Psoas muscle (tissue), 8 donors: ENCODE measurements around the gene GNB4. TPM values are rescaled to one million over a fixed set of nuclear protein-coding genes. Genes with fewer than 3 reads are reported as not detected.
A peak's percentile ranks its signal among the peaks of the same experiment; 100 is the strongest.

Experiments
- ATAC-seq, 4 donors: fragments of 200-7000 bp; cut with Tn5 transposase; one replicate each; pipeline ENCODE4 v1.9.1; 2020; ENCODE audit warnings: moderate library complexity in 3 of 4, mild to moderate bottlenecking in 2 of 4
- DNase-seq, 2 donors: peaks; one replicate each; pipeline ENCODE4 v3.0.0-alpha.2; 2020
- H3K27ac ChIP-seq: fragments of 200-600 bp; one replicate; pipeline ENCODE4 v1.8.0; 2022
- H3K27me3 ChIP-seq, 3 donors: fragments of 200-600 bp in 1 of 3; one replicate each; pipeline versions ENCODE4 v1.6.1 to v1.8.0; 2013 to 2022; ENCODE audit warnings: low read length in 2 of 3, mild to moderate bottlenecking in 2 of 3, moderate library complexity in 1 of 3; ENCODE audit not compliant: insufficient read depth in 3 of 3
- H3K36me3 ChIP-seq, 2 donors: fragments of 200-600 bp in 1 of 2; one replicate each; pipeline versions ENCODE4 v1.6.1 to v1.8.0; 2013 to 2022; ENCODE audit warnings: low read depth in 1 of 2, mild to moderate bottlenecking in 1 of 2, moderate library complexity in 1 of 2; ENCODE audit not compliant: insufficient read depth in 1 of 2
- H3K4me1 ChIP-seq: fragments of 200-600 bp; one replicate; pipeline ENCODE4 v1.8.0; 2022
- H3K4me3 ChIP-seq: fragments of 200-600 bp; one replicate; pipeline ENCODE4 v1.8.0; 2022; ENCODE audit warnings: mild to moderate bottlenecking
- H3K9me3 ChIP-seq: fragments of 200-600 bp; one replicate; pipeline ENCODE4 v1.8.0; 2022
- CTCF ChIP-seq: fragments of 200-600 bp; IDR thresholded peaks from one replicate; pipeline ENCODE4 v1.8.0; 2022; ENCODE audit warnings: antibody characterized with exemption
- WGBS, 3 donors: extraction: QIAGEN DNeasy Blood & Tissue Kit; methylation state at CpG; one replicate each; pipeline versions ENCODE4 v1.1.6 to v1.1.7; 2013; 5-methylcytosine and 5-hydroxymethylcytosine counted together
- intact Hi-C, 2 donors: fragments of 100-400 bp; cut with DNase I; formaldehyde crosslinking; loops; one replicate each; pipeline versions ENCODE4 v1.11.0 to v1.14.2; 2022
- polyA plus RNA-seq, 3 donors: library from polyadenylated mRNA; stranded (reverse); fragments of 200-250 nt; gene quantifications; one replicate each; pipeline ENCODE4 v1.2.3, GENCODE V29; 2013
- total RNA-seq, 4 donors: library from RNA; stranded (reverse); fragmentation: NEBNext Ultra II Directional in 2 of 4; extraction: Animal tissue kit (Norgen Biotek cat#: 25700) in 2 of 4; gene quantifications; one replicate each; pipeline versions ENCODE4 v1.2.1 to v1.2.4, GENCODE V29; 2021 to 2023
- donor health status: healthy with polysubstance abuse.
- donor health status: DM: no; HTN: no; CAD: no; lungs with moderate emphysema.
- donor health status: Bipolar disorder and iron deficiency.
- donor health status: healthy.
- donor health status: DM: yes; HTN: yes; CAD: no.
- donor health status: DM: no; HTN: no; CAD: no.
- donor health status: DM: no; HTN: no; CAD: no.
- donor health status: DM: yes; HTN: yes; CAD: no.

Gene GNB4
- total and polyA plus RNA-seq, 7 donors, result 0.83 to 6.5 (median 2.9) TPM

DNA sequence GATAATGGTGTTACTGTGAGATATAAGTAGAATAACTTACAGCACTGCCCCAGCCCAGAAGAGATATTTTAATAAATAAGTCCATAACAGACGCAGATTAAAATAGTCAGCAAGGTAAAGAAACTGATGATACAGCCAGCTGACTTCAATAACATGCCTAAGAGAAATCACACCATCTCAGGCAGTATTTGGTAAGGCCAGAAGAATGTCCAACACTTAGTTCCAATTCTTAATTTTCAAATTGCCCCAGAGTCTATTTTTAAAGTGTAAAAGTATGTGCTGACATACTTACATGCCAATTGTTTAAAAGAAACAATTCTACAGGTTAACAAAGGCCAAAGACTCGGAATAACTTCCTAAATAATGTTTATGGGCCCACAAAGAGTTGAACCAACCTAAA is 1.6 kb downstream of the GNB4 start:
- 38 to 54% (median 47%) methylated on average over 2 of the region's 2 CpGs for WGBS, 3 donors
- ATAC-seq, result no peak
- intact Hi-C loops, result loop anchor here in 1 of 2 donors (5.0 kb wide), 1 partner anchor 113 kb away; the partner anchor contains the start of gene ACTL6A

DNA sequence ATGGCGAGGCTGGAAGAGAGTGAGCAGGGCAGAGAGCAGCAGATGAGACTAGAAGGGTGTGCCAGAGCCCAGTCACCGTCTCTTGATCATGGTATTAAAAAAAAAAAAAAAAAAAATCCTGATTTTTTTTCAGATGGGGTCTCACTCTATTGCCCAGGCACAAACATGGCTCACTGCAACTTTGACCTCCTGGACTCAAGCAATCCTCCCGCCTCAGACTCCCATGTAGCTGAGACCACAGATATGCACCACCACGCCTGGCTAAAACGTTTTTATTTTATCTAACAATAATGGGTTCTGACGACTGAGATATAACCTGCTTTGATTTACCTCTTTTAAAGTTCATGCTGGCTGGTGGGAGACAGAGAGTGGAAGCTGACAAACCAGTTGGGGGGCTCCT is 4.0 kb downstream of the GNB4 start:
- no peak overlapping the region for H3K27ac ChIP-seq
- peaks cover 0 to 30% (median 0%) of the 10 kb centered on the region in 3 donors for H3K27me3 ChIP-seq
- H3K4me3 ChIP-seq, result no peak overlapping the region
- intact Hi-C loops, result loop anchor here in 1 of 2 donors (5.0 kb wide), 1 partner anchor 115 kb away; the partner anchor contains the start of gene ACTL6A
- 85 to 88% (median 87%) methylated on average over 6 of the region's 6 CpGs for WGBS, 3 donors
- peaks cover 3% of the 10 kb centered on the region for H3K4me1 ChIP-seq
- no peaks in the 10 kb centered on the region for H3K9me3 ChIP-seq
- ATAC-seq, result no peak
- DNase-seq, result no peak
- no peaks in the 10 kb centered on the region for H3K36me3 ChIP-seq
- no peak for TF ChIP-seq CTCF

More for the DNA sequence above, 1.6 kb downstream of the GNB4 start:
- Histone ChIP-seq H3K27me3 (peaks cover 0 to 42% (median 0%) of the 10 kb centered on the region in 3 donors), H3K9me3 (no peaks in the 10 kb centered on the region), H3K36me3 (no peaks in the 10 kb centered on the region), H3K4me3 (peak overlapping the region; percentile 73), H3K27ac (peak overlapping the region; percentile 80), H3K4me1 (peaks cover 3% of the 10 kb centered on the region)
- TF ChIP-seq CTCF, result no peak
- no peak for DNase-seq

GRCh38 chr3:179446501-179446900 is 4.8 kb downstream of the GNB4 start:
- H3K27ac ChIP-seq, result no peak overlapping the region
- intact Hi-C loops, result loop anchor here in 1 of 2 donors (5.0 kb wide), 1 partner anchor 116 kb away; the partner anchor contains the start of gene ACTL6A
- peak; percentile 13 for TF ChIP-seq CTCF

GRCh38 chr3:179438841-179439240 is 12.4 kb downstream of the GNB4 start:
- Histone ChIP-seq H3K4me3 (no peak overlapping the region), H3K9me3 (no peaks in the 10 kb centered on the region), H3K4me1 (no peaks in the 10 kb centered on the region), H3K27me3 (no peaks in the 10 kb centered on the region), H3K27ac (no peak overlapping the region), H3K36me3 (no peaks in the 10 kb centered on the region)
- no peak for ATAC-seq
- intact Hi-C loops, result no loop called here
- DNase-seq, result no peak
- 73 to 74% (median 74%) methylated on average over 5 of the region's 5 CpGs for WGBS, 3 donors
- no peak for TF ChIP-seq CTCF

More at GRCh38 chr3:179446501-179446900, 4.8 kb downstream of the GNB4 start:
- WGBS, 3 donors, result 62 to 69% (median 65%) methylated on average over 7 of the region's 7 CpGs
- DNase-seq (no peak), ATAC-seq (no peak)
- H3K27me3 ChIP-seq, result peaks cover 0 to 30% (median 0%) of the 10 kb centered on the region in 3 donors
- no peaks in the 10 kb centered on the region for H3K9me3 ChIP-seq
- peaks cover 3% of the 10 kb centered on the region for H3K4me1 ChIP-seq
- H3K4me3 ChIP-seq, result no peak overlapping the region
- H3K36me3 ChIP-seq, result no peaks in the 10 kb centered on the region

- intact Hi-C loops, result no loop called here
- no peaks in the 10 kb centered on the region for H3K27me3 ChIP-seq
- H3K36me3 ChIP-seq, result no peaks in the 10 kb centered on the region
- DNase-seq, result no peak
- no peaks in the 10 kb centered on the region for H3K9me3 ChIP-seq
- 57 to 69% (median 60%) methylated on average over 3 of the region's 3 CpGs for WGBS, 3 donors
- TF ChIP-seq CTCF, result no peak
- no peak for ATAC-seq
- H3K4me3 ChIP-seq, result no peak overlapping the region
- peaks cover 4% of the 10 kb centered on the region for H3K4me1 ChIP-seq
- no peak overlapping the region for H3K27ac ChIP-seq
Observed at GRCh38 chr3:179436517-179436916, 14.8 kb downstream of the GNB4 start.
